ENCODE results near the gene LZTS3. TPM values are rescaled to one million over a fixed set of nuclear protein-coding genes. Genes with fewer than 3 reads are reported as not detected.
A peak's percentile ranks its signal among the peaks of the same experiment; 100 is the strongest.
"Not testable (repeated sequence)": the region's sequence is repeated elsewhere in the genome, so short reads cannot be mapped to it uniquely, and the experiment has no call there.

LZTS3 gene
- total and polyA plus RNA-seq, 2 donors, result 1.1 to 4.2 TPM

- DNase-seq (ENCODE audit: low read depth in 6 of 9, low spot score in 9 of 9), result no peak
- no peak overlapping the region for H3K27ac ChIP-seq (ENCODE audit: low read depth in 1 of 2, low read length in 1 of 2)
- WGBS, result 96% methylated on average over 5 of the region's 5 CpGs
Measured at GRCh38 chr20:3119044-3119443, 54.3 kb downstream of the LZTS3 start.

GRCh38 chr20:3117839-3118379 is 55.4 kb downstream of the LZTS3 start:
- H3K4me3 ChIP-seq (ENCODE audit: low read length in 2 of 2); H3K27me3 ChIP-seq (ENCODE audit: control insufficient read depth in 2 of 2, insufficient read depth in 1 of 2, low read length in 1 of 2); H3K9me3 ChIP-seq (ENCODE audit: control insufficient read depth in 2 of 2, insufficient read depth in 1 of 2, low read length in 1 of 2); H3K27ac ChIP-seq (ENCODE audit: low read depth in 1 of 2, low read length in 1 of 2): not testable (repeated sequence)
- peak in 2 of 9 donors; percentile 43 to 57 for DNase-seq (ENCODE audit: low read depth in 6 of 9, low spot score in 9 of 9)
- WGBS, result 61% methylated on average over 14 of the region's 14 CpGs
- Histone ChIP-seq H3K36me3 (ENCODE audit: control insufficient read depth in 2 of 2, insufficient read depth in 2 of 2, low read length in 1 of 2) (peaks cover 20 to 29% of the 10 kb centered on the region in 2 donors), H3K4me1 (ENCODE audit: control insufficient read depth in 2 of 2, insufficient read depth in 2 of 2, low read length in 2 of 2) (peaks cover 4 to 11% of the 10 kb centered on the region in 2 donors)

More at GRCh38 chr20:3119044-3119443, 54.3 kb downstream of the LZTS3 start:
- Histone ChIP-seq H3K4me3 (ENCODE audit: low read length in 2 of 2) (no peak overlapping the region), H3K4me1 (ENCODE audit: control insufficient read depth in 2 of 2, insufficient read depth in 2 of 2, low read length in 2 of 2) (peaks cover 4 to 11% of the 10 kb centered on the region in 2 donors), H3K27me3 (ENCODE audit: control insufficient read depth in 2 of 2, insufficient read depth in 1 of 2, low read length in 1 of 2) (no peaks in the 10 kb centered on the region), H3K36me3 (ENCODE audit: control insufficient read depth in 2 of 2, insufficient read depth in 2 of 2, low read length in 1 of 2) (peaks cover 22 to 25% of the 10 kb centered on the region in 2 donors), H3K9me3 (ENCODE audit: control insufficient read depth in 2 of 2, insufficient read depth in 1 of 2, low read length in 1 of 2) (peaks cover 0 to 6% of the 10 kb centered on the region in 2 donors)

- Histone ChIP-seq H3K36me3 (ENCODE audit: control insufficient read depth in 2 of 2, insufficient read depth in 2 of 2, low read length in 1 of 2) (peaks cover 9 to 14% of the 10 kb centered on the region in 2 donors), H3K27ac (ENCODE audit: low read depth in 1 of 2, low read length in 1 of 2) (no peak overlapping the region), H3K4me3 (ENCODE audit: low read length in 2 of 2) (no peak overlapping the region), H3K27me3 (ENCODE audit: control insufficient read depth in 2 of 2, insufficient read depth in 1 of 2, low read length in 1 of 2) (no peaks in the 10 kb centered on the region), H3K9me3 (ENCODE audit: control insufficient read depth in 2 of 2, insufficient read depth in 1 of 2, low read length in 1 of 2) (no peaks in the 10 kb centered on the region), H3K4me1 (ENCODE audit: control insufficient read depth in 2 of 2, insufficient read depth in 2 of 2, low read length in 2 of 2) (peaks cover under 1 to 4% of the 10 kb centered on the region in 2 donors)
- no peak for DNase-seq (ENCODE audit: low read depth in 6 of 9, low spot score in 9 of 9)
- WGBS, result 94% methylated on average over 4 of the region's 4 CpGs
Measured at GRCh38 chr20:3116341-3116740, 57.0 kb downstream of the LZTS3 start.

GRCh38 chr20:3115190-3116107 is 57.9 kb downstream of the LZTS3 start:
- H3K27me3 ChIP-seq (ENCODE audit: control insufficient read depth in 2 of 2, insufficient read depth in 1 of 2, low read length in 1 of 2), result no peaks in the 10 kb centered on the region
- H3K9me3 ChIP-seq (ENCODE audit: control insufficient read depth in 2 of 2, insufficient read depth in 1 of 2, low read length in 1 of 2), result no peaks in the 10 kb centered on the region
- WGBS, result 66% methylated on average over 30 of the region's 30 CpGs
- DNase-seq (ENCODE audit: low read depth in 6 of 9, low spot score in 9 of 9), result peak in 2 of 9 donors; percentile 24 to 49
- H3K4me1 ChIP-seq (ENCODE audit: control insufficient read depth in 2 of 2, insufficient read depth in 2 of 2, low read length in 2 of 2), result no peaks in the 10 kb centered on the region
- no peak overlapping the region for H3K4me3 ChIP-seq (ENCODE audit: low read length in 2 of 2)
- H3K27ac ChIP-seq (ENCODE audit: low read depth in 1 of 2, low read length in 1 of 2), result no peak overlapping the region
- H3K36me3 ChIP-seq (ENCODE audit: control insufficient read depth in 2 of 2, insufficient read depth in 2 of 2, low read length in 1 of 2), result peaks cover 2 to 8% of the 10 kb centered on the region in 2 donors

Other genes starting within 250 kb of the LZTS3 start
- 0.14 TPM for gene GNRH2, start 129.9 kb downstream of the LZTS3 start, total RNA-seq
- 0.66 TPM for gene GNRH2, start 129.9 kb downstream of the LZTS3 start, polyA plus RNA-seq
- 47.5 TPM for gene MRPS26, start 127.5 kb downstream of the LZTS3 start, total RNA-seq
- gene MRPS26, start 127.5 kb downstream of the LZTS3 start, polyA plus RNA-seq, result 40.5 TPM
- 0.42 TPM for gene OXT, start 101.9 kb downstream of the LZTS3 start, total RNA-seq
- gene OXT, start 101.9 kb downstream of the LZTS3 start, polyA plus RNA-seq, result 3.6 TPM
- gene AVP, start 88.8 kb downstream of the LZTS3 start, total RNA-seq, result 0.33 TPM
- 5.2 TPM for gene AVP, start 88.8 kb downstream of the LZTS3 start, polyA plus RNA-seq
- 16.9 TPM for gene FASTKD5, start 13.7 kb downstream of the LZTS3 start, total RNA-seq
- gene FASTKD5, start 13.7 kb downstream of the LZTS3 start, polyA plus RNA-seq, result 11.6 TPM
- gene UBOX5, start 13.7 kb downstream of the LZTS3 start, total RNA-seq, result 4.6 TPM
- gene UBOX5, start 13.7 kb downstream of the LZTS3 start, polyA plus RNA-seq, result 4.7 TPM
- gene DDRGK1, start 31.1 kb upstream of the LZTS3 start, total RNA-seq, result 38.4 TPM
- 42.7 TPM for gene DDRGK1, start 31.1 kb upstream of the LZTS3 start, polyA plus RNA-seq
- gene ITPA, start 35.9 kb upstream of the LZTS3 start, total RNA-seq, result 46.0 TPM
- 141 TPM for gene ITPA, start 35.9 kb upstream of the LZTS3 start, polyA plus RNA-seq
- gene SLC4A11, start 65.6 kb upstream of the LZTS3 start, total RNA-seq, result 0.14 TPM
- 4.4 TPM for gene SLC4A11, start 65.6 kb upstream of the LZTS3 start, polyA plus RNA-seq
- gene DNAAF9, start 234.1 kb upstream of the LZTS3 start, total RNA-seq, result 2.8 TPM
- 6.2 TPM for gene DNAAF9, start 234.1 kb upstream of the LZTS3 start, polyA plus RNA-seq